ENCODE measurements around the gene MUC4.
"Not testable (repeated sequence)": the region's sequence is repeated elsewhere in the genome, so short reads cannot be mapped to it uniquely, and the experiment has no call there.

MUC4 gene

DNA sequence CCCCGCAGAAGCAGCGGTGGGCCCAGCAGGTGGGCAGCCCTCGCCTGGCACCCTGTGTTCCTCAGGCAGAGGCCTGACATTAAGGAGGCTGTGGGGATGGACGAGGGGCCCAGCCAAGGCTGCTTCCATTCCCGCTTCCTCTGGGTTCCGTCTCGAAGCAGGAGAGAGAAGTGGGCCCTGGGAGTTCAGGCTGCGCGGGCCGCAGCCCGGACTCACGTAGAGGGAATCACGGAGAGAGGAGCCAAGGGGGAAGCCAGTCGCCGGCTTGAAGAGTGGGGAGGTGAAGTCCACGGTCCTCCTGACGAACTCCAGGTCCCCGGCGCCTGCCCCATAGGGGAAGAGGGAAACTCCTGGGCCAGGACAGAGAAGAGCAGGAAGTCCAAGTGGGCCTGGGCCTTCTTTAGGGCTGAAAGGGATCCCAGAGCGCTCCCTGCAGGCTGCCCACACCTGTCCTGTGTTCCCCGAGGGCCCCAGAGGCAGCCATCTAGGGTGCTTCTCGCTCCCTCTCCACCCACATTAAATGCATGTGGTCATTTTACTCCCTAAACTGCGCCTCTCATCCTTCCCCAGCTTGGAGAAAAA lies 37.7 kb downstream of the MUC4 start:
- H3K27me3 ChIP-seq (ENCODE audit: insufficient read depth, low read length, poor library complexity): no peaks in the 10 kb centered on the region
- H3K9me3 ChIP-seq (ENCODE audit: insufficient read depth, low read length, severe bottlenecking): no peaks in the 10 kb centered on the region
- H2AFZ ChIP-seq (ENCODE audit: low read depth, low read length): no peak overlapping the region
- H3K4me1 ChIP-seq (ENCODE audit: insufficient read depth, low read length): no peaks in the 10 kb centered on the region
- TF ChIP-seq, protein P1, sequence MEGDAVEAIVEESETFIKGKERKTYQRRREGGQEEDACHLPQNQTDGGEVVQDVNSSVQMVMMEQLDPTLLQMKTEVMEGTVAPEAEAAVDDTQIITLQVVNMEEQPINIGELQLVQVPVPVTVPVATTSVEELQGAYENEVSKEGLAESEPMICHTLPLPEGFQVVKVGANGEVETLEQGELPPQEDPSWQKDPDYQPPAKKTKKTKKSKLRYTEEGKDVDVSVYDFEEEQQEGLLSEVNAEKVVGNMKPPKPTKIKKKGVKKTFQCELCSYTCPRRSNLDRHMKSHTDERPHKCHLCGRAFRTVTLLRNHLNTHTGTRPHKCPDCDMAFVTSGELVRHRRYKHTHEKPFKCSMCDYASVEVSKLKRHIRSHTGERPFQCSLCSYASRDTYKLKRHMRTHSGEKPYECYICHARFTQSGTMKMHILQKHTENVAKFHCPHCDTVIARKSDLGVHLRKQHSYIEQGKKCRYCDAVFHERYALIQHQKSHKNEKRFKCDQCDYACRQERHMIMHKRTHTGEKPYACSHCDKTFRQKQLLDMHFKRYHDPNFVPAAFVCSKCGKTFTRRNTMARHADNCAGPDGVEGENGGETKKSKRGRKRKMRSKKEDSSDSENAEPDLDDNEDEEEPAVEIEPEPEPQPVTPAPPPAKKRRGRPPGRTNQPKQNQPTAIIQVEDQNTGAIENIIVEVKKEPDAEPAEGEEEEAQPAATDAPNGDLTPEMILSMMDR (IDR thresholded peaks at IDR 0.05; ENCODE audit: borderline replicate concordance, extremely low read depth, low read length, poor library complexity, severe bottlenecking): no peak
- no peak for TF ChIP-seq EZH2 (IDR thresholded peaks at IDR 0.05; ENCODE audit: borderline replicate concordance, low read depth, low read length, severe bottlenecking)
- H3K4me3 ChIP-seq (ENCODE audit: low read depth in 1 of 2, low read length in 2 of 2): no peak overlapping the region
- H3K9ac ChIP-seq (ENCODE audit: low read depth, low read length): no peak overlapping the region
- no peak for DNase-seq
- H3K27ac ChIP-seq (ENCODE audit: low read length): no peak overlapping the region
- ATAC-seq (ENCODE audit: insufficient read depth, low read depth): no peak
- no peaks in the 10 kb centered on the region for H3K79me2 ChIP-seq (ENCODE audit: insufficient read depth, low read length)
- H4K20me1 ChIP-seq (ENCODE audit: insufficient read depth, low read length): no peaks in the 10 kb centered on the region
- H3K36me3 ChIP-seq (ENCODE audit: insufficient read depth, low read length): no peaks in the 10 kb centered on the region
- H3K4me2 ChIP-seq (ENCODE audit: insufficient read depth, low read length): no peak overlapping the region

- Histone ChIP-seq H2AFZ (ENCODE audit: low read depth, low read length) (no peak overlapping the region), H3K4me1 (ENCODE audit: insufficient read depth, low read length) (no peaks in the 10 kb centered on the region), H3K4me3 (ENCODE audit: low read depth in 1 of 2, low read length in 2 of 2) (no peak overlapping the region), H3K27me3 (ENCODE audit: insufficient read depth, low read length, poor library complexity) (no peaks in the 10 kb centered on the region), H3K9ac (ENCODE audit: low read depth, low read length) (no peak overlapping the region), H4K20me1 (ENCODE audit: insufficient read depth, low read length) (no peaks in the 10 kb centered on the region), H3K9me3 (ENCODE audit: insufficient read depth, low read length, severe bottlenecking) (no peaks in the 10 kb centered on the region), H3K79me2 (ENCODE audit: insufficient read depth, low read length) (no peaks in the 10 kb centered on the region), H3K4me2 (ENCODE audit: insufficient read depth, low read length) (no peak overlapping the region), H3K27ac (ENCODE audit: low read length) (no peak overlapping the region), H3K36me3 (ENCODE audit: insufficient read depth, low read length) (no peaks in the 10 kb centered on the region)
- TF ChIP-seq, protein P1 (IDR thresholded peaks at IDR 0.05; ENCODE audit: borderline replicate concordance, extremely low read depth, low read length, poor library complexity, severe bottlenecking): no peak
- DNase-seq (no peak), ATAC-seq (ENCODE audit: insufficient read depth, low read depth) (0 out of 3 replicates have a peak, but pooled peaks have one; percentile 21)
Measured at GRCh38 chr3:195771646-195772300, 40.0 kb downstream of the MUC4 start.

GRCh38 chr3:195770841-195771645 lies 40.7 kb downstream of the MUC4 start:
- H3K9ac ChIP-seq (ENCODE audit: low read depth, low read length); H3K9me3 ChIP-seq (ENCODE audit: insufficient read depth, low read length, severe bottlenecking); H3K4me2 ChIP-seq (ENCODE audit: insufficient read depth, low read length); DNase-seq; H3K36me3 ChIP-seq (ENCODE audit: insufficient read depth, low read length); H3K4me1 ChIP-seq (ENCODE audit: insufficient read depth, low read length); H3K27me3 ChIP-seq (ENCODE audit: insufficient read depth, low read length, poor library complexity); H3K4me3 ChIP-seq (ENCODE audit: low read depth in 1 of 2, low read length in 2 of 2); H3K27ac ChIP-seq (ENCODE audit: low read length); H3K79me2 ChIP-seq (ENCODE audit: insufficient read depth, low read length); H2AFZ ChIP-seq (ENCODE audit: low read depth, low read length); H4K20me1 ChIP-seq (ENCODE audit: insufficient read depth, low read length): not testable (repeated sequence)
- peak; percentile 54; the same call in 2 of the 3 replicates for ATAC-seq (ENCODE audit: insufficient read depth, low read depth)

Data from DND-41 (cell line).